HUES64 (cell line): ENCODE data around the gene CDKAL1.
"Not testable (repeated sequence)": the region's sequence is repeated elsewhere in the genome, so short reads cannot be mapped to it uniquely, and the experiment has no call there.

Experiments used
- H3K27ac ChIP-seq: 2 replicates; pipeline ENCODE4 v1.7.0; 2013; ENCODE audit warnings: low read depth, low read length, inconsistent platforms
- H3K27me3 ChIP-seq: 2 replicates; pipeline ENCODE4 v1.6.1; 2013; ENCODE audit warnings: mild to moderate bottlenecking, low read length; ENCODE audit not compliant: insufficient read depth
- H3K36me3 ChIP-seq: 2 replicates; pipeline ENCODE4 v1.6.1; 2013; ENCODE audit warnings: mild to moderate bottlenecking, low read length; ENCODE audit not compliant: insufficient read depth
- H3K4me1 ChIP-seq: 2 replicates; pipeline ENCODE4 v1.6.1; 2013; ENCODE audit warnings: mild to moderate bottlenecking, low read length, moderate library complexity; ENCODE audit not compliant: insufficient read depth
- H3K4me3 ChIP-seq: 2 replicates; pipeline ENCODE4 v1.5.1; 2013; ENCODE audit warnings: mild to moderate bottlenecking, low read length, moderate library complexity
- H3K9ac ChIP-seq: 2 replicates; pipeline ENCODE4 v1.6.1; 2013; ENCODE audit warnings: mild to moderate bottlenecking, low read depth, low read length
- H3K9me3 ChIP-seq: 2 replicates; pipeline ENCODE4 v1.6.1; 2013; ENCODE audit warnings: low read depth, low read length; ENCODE audit not compliant: insufficient read depth
- WGBS: fragments of 150-250, 120-280 bp; methylation state at CpG from one replicate; pipeline ENCODE4 v1.1.7; 2013; ENCODE audit warnings: missing lambda C conversion rate; 5-methylcytosine and 5-hydroxymethylcytosine counted together

CDKAL1 gene

DNA sequence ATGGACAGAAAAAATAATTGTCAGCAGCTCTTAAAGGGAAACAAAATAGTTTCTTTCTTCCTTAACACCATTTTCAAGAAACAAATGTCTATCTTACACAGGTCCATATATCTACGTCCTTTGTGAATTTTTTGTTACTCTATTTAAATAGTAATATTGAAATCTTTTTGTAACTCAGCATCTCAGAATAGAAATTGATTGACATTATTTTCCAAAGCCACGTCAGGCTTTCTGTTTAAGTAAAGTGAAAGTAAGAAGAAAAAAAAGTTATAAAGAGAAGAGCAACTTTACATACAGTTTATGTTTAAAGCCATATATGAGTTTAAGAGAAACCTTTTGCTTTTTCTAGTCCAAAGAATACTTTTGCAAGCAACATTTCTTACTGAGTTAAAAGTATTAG lies 656.4 kb downstream of the CDKAL1 start:
- no peaks in the 10 kb centered on the region for H3K36me3 ChIP-seq
- H3K27me3 ChIP-seq: no peaks in the 10 kb centered on the region
- peaks cover 3% of the 10 kb centered on the region; the same call in 1 of the 2 replicates for H3K9me3 ChIP-seq
- H3K4me3 ChIP-seq: no peak overlapping the region
- H3K27ac ChIP-seq: no peak overlapping the region
- peaks cover 47% of the 10 kb centered on the region for H3K4me1 ChIP-seq
- WGBS: no CpG with 5 or more reads among the region's 2 CpGs
- H3K9ac ChIP-seq: no peak overlapping the region

- H3K27me3 ChIP-seq: no peaks in the 10 kb centered on the region
- no peak overlapping the region for H3K27ac ChIP-seq
- no peaks in the 10 kb centered on the region for H3K36me3 ChIP-seq
- H3K4me3 ChIP-seq: no peak overlapping the region
- H3K4me1 ChIP-seq: peaks cover 21% of the 10 kb centered on the region
- peaks cover 3% of the 10 kb centered on the region; the same call in 1 of the 2 replicates for H3K9me3 ChIP-seq
- H3K9ac ChIP-seq: no peak overlapping the region
- WGBS: 88% methylated on average over 2 of the region's 2 CpGs
Measured at GRCh38 chr6:21193790-21194475, 659.7 kb downstream of the CDKAL1 start.

- H3K9me3 ChIP-seq, H3K4me3 ChIP-seq, H3K9ac ChIP-seq, H3K27me3 ChIP-seq, H3K27ac ChIP-seq, H3K36me3 ChIP-seq: not testable (repeated sequence)
- 97% methylated on average over 6 of the region's 7 CpGs for WGBS
- H3K4me1 ChIP-seq: peaks cover 28% of the 10 kb centered on the region
Measured at GRCh38 chr6:21195301-21195700, 661.0 kb downstream of the CDKAL1 start.

DNA sequence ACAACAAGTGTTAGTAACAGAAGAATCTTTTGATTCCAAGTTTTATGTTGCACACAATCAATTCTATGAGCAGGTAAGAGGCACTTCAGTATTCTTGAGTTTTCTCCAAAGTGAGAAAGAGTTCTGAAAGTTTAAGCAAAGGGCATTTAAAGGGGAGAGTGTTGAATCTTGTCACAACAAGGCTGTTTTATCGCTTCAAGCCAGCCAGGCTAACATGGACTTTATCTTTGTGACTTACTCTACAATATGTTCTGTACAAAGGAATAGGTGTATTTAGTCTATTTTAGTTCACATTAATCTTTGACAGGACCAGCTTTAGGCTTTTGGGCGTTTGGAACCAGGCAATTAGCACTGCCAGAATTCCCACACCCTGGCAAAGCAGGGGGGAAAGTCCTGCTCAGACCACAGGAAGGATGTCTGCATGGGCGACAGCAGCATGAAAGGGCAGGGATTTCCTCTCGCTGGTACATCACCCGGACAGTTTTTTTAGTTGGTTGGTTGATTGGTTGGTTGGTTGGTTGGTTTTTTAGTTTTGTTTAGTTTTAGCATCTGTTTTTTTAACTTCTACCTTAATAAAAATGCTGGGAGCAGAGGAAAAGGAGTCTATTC lies 663.9 kb downstream of the CDKAL1 start:
- H3K9me3 ChIP-seq: peaks cover 3% of the 10 kb centered on the region; the same call in 1 of the 2 replicates
- H3K27ac ChIP-seq: no peak overlapping the region
- peaks cover 29% of the 10 kb centered on the region for H3K4me1 ChIP-seq
- no peaks in the 10 kb centered on the region for H3K36me3 ChIP-seq
- H3K27me3 ChIP-seq: no peaks in the 10 kb centered on the region
- H3K4me3 ChIP-seq: no peak overlapping the region
- H3K9ac ChIP-seq: no peak overlapping the region
- 86% methylated on average over 5 of the region's 5 CpGs for WGBS

- Histone ChIP-seq H3K9me3 (no peaks in the 10 kb centered on the region), H3K9ac (no peak overlapping the region), H3K4me1 (peaks cover 29% of the 10 kb centered on the region), H3K27ac (no peak overlapping the region), H3K27me3 (no peaks in the 10 kb centered on the region), H3K36me3 (no peaks in the 10 kb centered on the region), H3K4me3 (no peak overlapping the region)
- 61% methylated on average over 6 of the region's 6 CpGs for WGBS
Measured at GRCh38 chr6:21199262-21199661, 665.0 kb downstream of the CDKAL1 start.

DNA sequence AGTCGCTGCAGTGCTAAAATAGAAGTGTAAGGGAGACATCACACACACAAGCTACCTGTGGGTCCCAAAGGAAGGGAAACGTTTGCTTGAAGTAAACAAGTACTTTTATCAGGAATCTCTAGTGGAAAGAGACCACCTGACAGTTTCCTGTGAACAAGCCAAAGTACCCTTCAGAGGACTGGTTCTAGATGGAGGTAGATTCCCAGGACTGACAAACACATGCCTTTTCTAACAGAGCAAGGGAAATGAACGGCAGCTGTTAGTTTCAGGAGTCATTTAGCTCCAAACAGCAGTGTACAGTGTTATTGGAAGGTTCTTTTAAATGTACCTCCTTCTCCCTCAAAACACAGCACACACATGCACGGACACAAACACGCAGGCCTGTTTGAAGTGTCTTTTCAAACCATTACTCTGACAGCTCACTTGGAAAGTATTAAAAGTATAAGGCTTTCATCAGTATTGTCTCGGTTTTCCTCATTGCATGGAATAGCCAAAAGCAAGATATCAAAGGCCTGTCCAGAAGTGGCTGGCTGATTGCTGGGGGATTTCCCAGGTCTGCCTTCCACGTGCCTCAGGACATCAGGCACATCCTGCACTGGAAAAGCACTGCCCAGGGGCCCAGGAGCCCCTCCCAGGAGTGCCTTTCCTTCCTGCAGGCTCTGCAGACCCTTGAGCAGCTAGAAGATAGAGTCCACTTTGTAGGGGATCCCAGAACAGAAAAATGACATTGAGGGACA lies 666.0 kb downstream of the CDKAL1 start:
- Histone ChIP-seq H3K4me3 (no peak overlapping the region), H3K9ac (no peak overlapping the region), H3K4me1 (peaks cover 29% of the 10 kb centered on the region), H3K9me3 (peaks cover 3% of the 10 kb centered on the region; the same call in 1 of the 2 replicates), H3K27me3 (no peaks in the 10 kb centered on the region), H3K27ac (no peak overlapping the region), H3K36me3 (no peaks in the 10 kb centered on the region)
- WGBS: 74% methylated on average over 6 of the region's 7 CpGs

DNA sequence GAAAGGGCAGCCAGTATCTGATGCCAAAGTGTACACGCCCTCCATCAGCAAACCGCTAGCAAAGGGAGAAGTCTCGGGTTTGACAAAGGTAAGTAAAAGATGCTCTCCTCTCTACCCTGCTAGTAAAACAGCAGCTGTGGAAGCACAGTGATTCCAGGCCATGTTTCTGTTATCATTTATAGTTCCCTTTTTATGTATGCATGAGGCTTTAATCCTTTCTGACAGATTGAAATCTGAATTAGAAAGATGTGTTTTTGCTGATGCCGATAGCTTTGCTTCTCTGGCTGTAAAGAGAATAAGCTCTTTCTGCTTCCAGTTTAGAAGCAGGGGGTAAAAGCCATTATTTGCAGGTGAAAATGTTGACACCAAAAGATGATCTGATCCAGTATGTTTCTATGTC lies 666.9 kb downstream of the CDKAL1 start:
- H3K9me3 ChIP-seq: peaks cover 3% of the 10 kb centered on the region; the same call in 1 of the 2 replicates
- H3K36me3 ChIP-seq: no peaks in the 10 kb centered on the region
- no peak overlapping the region for H3K9ac ChIP-seq
- H3K4me3 ChIP-seq: no peak overlapping the region
- no peaks in the 10 kb centered on the region for H3K27me3 ChIP-seq
- 80% methylated on average over 4 of the region's 4 CpGs for WGBS
- peaks cover 29% of the 10 kb centered on the region for H3K4me1 ChIP-seq
- H3K27ac ChIP-seq: no peak overlapping the region

GRCh38 chr6:21201637-21202350 lies 667.5 kb downstream of the CDKAL1 start:
- Histone ChIP-seq H3K27me3 (no peaks in the 10 kb centered on the region), H3K9ac (no peak overlapping the region), H3K36me3 (no peaks in the 10 kb centered on the region), H3K9me3 (peaks cover 3% of the 10 kb centered on the region; the same call in 1 of the 2 replicates), H3K4me3 (no peak overlapping the region), H3K4me1 (peaks cover 29% of the 10 kb centered on the region), H3K27ac (no peak overlapping the region)
- WGBS: 97% methylated on average over 8 of the region's 10 CpGs

GRCh38 chr6:21202521-21202920 lies 668.3 kb downstream of the CDKAL1 start:
- Histone ChIP-seq H3K36me3 (no peaks in the 10 kb centered on the region), H3K4me3 (no peak overlapping the region), H3K9me3 (peaks cover 3% of the 10 kb centered on the region; the same call in 1 of the 2 replicates), H3K27ac (no peak overlapping the region), H3K27me3 (no peaks in the 10 kb centered on the region), H3K4me1 (peaks cover 29% of the 10 kb centered on the region), H3K9ac (no peak overlapping the region)
- 89% methylated on average over 3 of the region's 3 CpGs for WGBS

GRCh38 chr6:21204951-21205350 lies 670.7 kb downstream of the CDKAL1 start:
- Histone ChIP-seq H3K4me3 (no peak overlapping the region), H3K36me3 (no peaks in the 10 kb centered on the region), H3K9ac (no peak overlapping the region), H3K27me3 (no peaks in the 10 kb centered on the region), H3K4me1 (peaks cover 14% of the 10 kb centered on the region), H3K27ac (no peak overlapping the region), H3K9me3 (peaks cover 3% of the 10 kb centered on the region; the same call in 1 of the 2 replicates)
- WGBS: 95% methylated on average over 3 of the region's 3 CpGs
